GM12874 (cell line): ENCODE measurements around the gene LMOD3.

ENCODE experiments used
- TF ChIP-seq, protein P1 (sequence below): IDR thresholded peaks from 2 replicates; pipeline ENCODE4 v1.5.1; 2011; ENCODE audit warnings: low read depth, mild to moderate bottlenecking, control low read depth, low read length, moderate library complexity; ENCODE audit not compliant: insufficient read depth

The LMOD3 gene

DNA sequence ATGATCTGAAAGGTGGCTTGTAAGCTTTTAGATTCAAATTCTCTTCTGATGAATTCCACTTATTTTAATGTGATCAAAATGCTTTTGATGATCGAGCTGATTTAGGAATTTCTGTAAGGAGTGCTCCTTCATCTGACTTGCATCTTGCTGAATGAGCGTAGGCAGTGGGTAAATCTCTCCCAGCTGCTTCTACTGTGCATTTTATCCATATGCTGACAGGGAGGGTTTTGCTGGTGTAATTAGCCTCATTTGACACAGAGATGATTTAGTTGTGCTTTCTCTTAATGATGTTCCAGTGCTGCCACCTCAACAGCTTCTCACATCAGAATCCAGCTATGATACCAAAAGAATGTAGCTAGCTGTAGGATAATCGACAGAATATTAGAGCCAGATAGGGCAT is 3.8 kb upstream of the LMOD3 start:
- TF ChIP-seq, protein P1, sequence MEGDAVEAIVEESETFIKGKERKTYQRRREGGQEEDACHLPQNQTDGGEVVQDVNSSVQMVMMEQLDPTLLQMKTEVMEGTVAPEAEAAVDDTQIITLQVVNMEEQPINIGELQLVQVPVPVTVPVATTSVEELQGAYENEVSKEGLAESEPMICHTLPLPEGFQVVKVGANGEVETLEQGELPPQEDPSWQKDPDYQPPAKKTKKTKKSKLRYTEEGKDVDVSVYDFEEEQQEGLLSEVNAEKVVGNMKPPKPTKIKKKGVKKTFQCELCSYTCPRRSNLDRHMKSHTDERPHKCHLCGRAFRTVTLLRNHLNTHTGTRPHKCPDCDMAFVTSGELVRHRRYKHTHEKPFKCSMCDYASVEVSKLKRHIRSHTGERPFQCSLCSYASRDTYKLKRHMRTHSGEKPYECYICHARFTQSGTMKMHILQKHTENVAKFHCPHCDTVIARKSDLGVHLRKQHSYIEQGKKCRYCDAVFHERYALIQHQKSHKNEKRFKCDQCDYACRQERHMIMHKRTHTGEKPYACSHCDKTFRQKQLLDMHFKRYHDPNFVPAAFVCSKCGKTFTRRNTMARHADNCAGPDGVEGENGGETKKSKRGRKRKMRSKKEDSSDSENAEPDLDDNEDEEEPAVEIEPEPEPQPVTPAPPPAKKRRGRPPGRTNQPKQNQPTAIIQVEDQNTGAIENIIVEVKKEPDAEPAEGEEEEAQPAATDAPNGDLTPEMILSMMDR: no peak

DNA sequence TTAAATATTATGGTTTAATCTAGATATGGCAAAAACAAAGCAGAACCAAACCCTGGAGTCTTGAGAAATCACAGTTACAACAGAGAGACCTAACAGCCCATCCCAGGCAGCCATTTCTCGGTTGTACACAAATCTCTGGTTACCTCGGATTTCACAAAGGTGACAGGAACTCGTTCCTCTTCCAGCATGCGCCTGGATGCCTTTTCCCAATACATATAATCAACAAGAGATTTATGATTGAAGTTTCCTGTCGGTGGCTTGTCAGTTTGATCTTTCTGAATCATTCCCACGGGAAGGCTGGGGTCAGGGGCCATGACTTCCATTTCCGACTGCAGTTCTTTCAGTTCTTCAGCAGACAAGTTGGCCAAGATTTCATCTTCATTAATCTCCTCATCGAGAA is 445 bp downstream of the LMOD3 start:
- TF ChIP-seq, protein P1: no peak

DNA sequence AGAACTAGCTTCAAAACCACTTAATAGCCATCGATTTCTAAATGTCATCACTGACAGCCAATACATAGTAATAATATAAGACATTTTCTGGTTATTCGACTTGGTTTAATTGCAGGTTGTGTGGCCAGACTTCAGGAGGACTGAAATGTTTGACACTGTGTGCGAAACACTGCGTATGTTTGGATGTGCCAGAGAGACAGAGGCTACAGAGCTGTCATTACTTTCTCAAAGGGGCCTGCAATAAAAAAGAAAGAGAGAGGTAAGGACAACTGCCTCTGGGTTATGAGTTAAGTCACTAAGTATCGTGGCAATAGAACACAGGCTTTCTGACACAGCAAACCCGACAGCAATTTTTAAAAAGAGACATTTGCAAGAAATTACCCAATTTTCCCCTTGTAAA is 882 bp downstream of the LMOD3 start:
- TF ChIP-seq, protein P1: no peak

DNA sequence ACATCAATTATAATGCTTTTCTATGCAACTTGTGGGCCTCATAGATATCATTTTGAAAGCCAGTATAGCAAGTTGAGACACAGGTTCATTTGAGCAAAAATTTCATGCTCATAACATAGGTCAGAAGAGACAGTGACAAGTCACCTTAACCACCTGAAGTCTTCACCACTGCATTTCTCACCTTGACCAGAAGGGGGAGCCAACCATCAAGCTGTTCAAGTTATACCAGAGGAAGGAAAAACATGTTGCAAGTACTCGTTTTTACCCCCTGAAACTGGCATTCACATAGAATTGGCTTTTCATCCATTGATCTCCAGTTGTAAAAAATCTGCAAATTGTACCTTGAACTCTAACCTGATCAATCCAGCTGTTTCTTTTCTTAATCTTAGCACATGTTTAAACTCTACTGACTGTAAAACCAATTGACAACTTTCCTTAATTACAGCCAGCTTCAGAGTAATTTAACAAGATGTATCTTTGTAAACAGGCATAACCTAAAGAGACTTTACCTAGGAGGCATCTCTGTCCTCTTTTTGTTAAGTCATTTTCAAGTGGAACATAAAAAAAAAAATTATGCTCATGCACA is 1.4 kb downstream of the LMOD3 start:
- TF ChIP-seq, protein P1: peak; percentile 84; the same call in 1 of the 2 replicates

DNA sequence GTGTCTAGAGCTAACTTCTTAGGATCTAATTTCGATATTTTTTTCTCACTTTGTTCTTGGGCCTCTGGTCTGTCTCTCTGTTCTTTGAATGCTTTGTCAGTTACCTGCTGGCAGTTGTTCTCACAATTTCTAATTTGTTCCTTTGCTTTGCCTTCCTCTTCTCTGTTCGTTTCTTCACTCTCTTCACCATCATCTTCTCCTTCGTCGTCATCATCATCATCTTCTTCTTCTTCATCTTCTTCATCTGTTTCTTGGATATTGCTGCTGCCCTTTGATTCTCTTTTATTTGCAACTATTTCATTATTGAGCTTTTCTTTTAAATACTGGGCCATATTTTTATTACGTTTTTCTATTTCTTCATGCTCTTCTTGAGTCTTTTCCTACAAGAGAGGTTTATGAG is 2.7 kb downstream of the LMOD3 start:
- TF ChIP-seq, protein P1: no peak

DNA sequence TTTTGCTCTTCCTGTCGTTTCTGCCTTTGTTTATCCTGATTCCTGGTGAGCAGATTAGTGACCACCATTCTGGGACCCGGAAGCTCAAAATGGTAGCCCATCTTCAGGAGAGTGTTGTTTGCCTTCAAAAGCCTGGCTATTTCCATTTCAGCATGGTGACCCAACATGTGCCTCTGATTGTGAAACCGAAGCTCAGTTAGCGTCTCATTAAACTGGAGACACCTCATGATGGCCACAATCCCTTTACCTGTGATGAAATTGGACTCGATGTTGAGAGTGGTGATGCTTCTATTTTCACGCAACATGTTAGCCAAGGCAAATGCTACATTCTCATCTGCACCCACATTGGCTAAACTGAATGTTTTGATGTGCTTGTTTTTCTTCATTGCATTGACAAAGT is 3.3 kb downstream of the LMOD3 start:
- TF ChIP-seq, protein P1: no peak

DNA sequence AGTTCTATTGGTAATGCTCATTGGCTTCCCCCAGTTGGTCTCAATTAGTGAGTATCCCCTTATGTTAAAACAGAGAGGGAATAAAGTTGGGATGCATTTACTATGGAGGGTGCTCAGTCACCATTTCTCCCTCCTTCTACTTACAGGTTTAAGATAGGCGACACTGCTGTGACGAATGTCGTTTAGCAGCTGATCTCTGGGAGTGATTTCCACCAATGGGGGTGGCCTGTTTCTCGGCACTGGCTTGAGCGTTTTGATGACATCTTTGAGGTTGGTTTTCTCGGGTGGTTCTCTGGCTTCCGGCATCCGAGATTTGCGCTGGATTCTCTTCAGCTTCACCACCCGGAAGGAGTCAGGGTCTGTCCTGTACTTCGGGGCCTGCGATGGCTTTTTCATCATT is 3.8 kb downstream of the LMOD3 start:
- TF ChIP-seq, protein P1: no peak
